ENCODE results near the gene SLC25A27.

GRCh38 chr6:46676604-46677313 is 24.0 kb downstream of the SLC25A27 start:
- no peak for TF ChIP-seq CTCF (IDR thresholded peaks at IDR 0.05)
- TF ChIP-seq POLR2A (IDR thresholded peaks at IDR 0.05): no peak
